ENCODE results near the gene OR5A1.

GRCh38 chr11:59448484-59448883 lies 12.2 kb downstream of the OR5A1 start:
- no peak for TF ChIP-seq CTCF (IDR thresholded peaks at IDR 0.05)
- no peak for TF ChIP-seq EP300 (IDR thresholded peaks at IDR 0.05)
- no peak for TF ChIP-seq POLR2A (IDR thresholded peaks at IDR 0.05)
